M059J (cell line): Measurements from ENCODE around the gene C3orf20. TPM values are rescaled to one million over a fixed set of nuclear protein-coding genes. Genes with fewer than 3 reads are reported as not detected.

Experiments used
- DNase-seq: peaks from one replicate; pipeline ENCODE4 v3.0.0-alpha.2; 2012; ENCODE audit warnings: low read depth
- total RNA-seq: library from RNA; depleted of rRNA; stranded (reverse); fragments of >200 nt; shearing (Covaris generic); gene quantifications from 2 replicates; pipeline ENCODE4 v1.2.3, GENCODE V29; 2014

Gene C3orf20
- total RNA-seq, 1 experiment from 2014 or later = not detected

- DNase-seq = no peak
These were observed 84.0 kb downstream of the C3orf20 start for GRCh38 chr3:14758959-14759358.

GRCh38 chr3:14760185-14760584 lies 85.2 kb downstream of the C3orf20 start:
- no peak for DNase-seq

- no peak for DNase-seq
These were observed 86.3 kb downstream of the C3orf20 start for GRCh38 chr3:14761121-14761672.

GRCh38 chr3:14761866-14762265 lies 86.9 kb downstream of the C3orf20 start:
- DNase-seq = no peak

GRCh38 chr3:14762701-14763100 lies 87.8 kb downstream of the C3orf20 start:
- no peak for DNase-seq

GRCh38 chr3:14764331-14765059 lies 89.6 kb downstream of the C3orf20 start:
- DNase-seq = peak; percentile 2

- no peak for DNase-seq
These were observed 90.1 kb downstream of the C3orf20 start for GRCh38 chr3:14765060-14765400.

GRCh38 chr3:14765576-14766427 lies 90.9 kb downstream of the C3orf20 start:
- DNase-seq = no peak

- no peak for DNase-seq
These were observed 91.7 kb downstream of the C3orf20 start for GRCh38 chr3:14766428-14767244.

- DNase-seq = no peak
These were observed 92.5 kb downstream of the C3orf20 start for GRCh38 chr3:14767245-14768051.

- no peak for DNase-seq
These were observed 93.3 kb downstream of the C3orf20 start for GRCh38 chr3:14768182-14768790.

- no peak for DNase-seq
These were observed 93.9 kb downstream of the C3orf20 start for GRCh38 chr3:14768881-14769280.

GRCh38 chr3:14769544-14770325 lies 94.8 kb downstream of the C3orf20 start:
- no peak for DNase-seq

- DNase-seq = no peak
These were observed 95.7 kb downstream of the C3orf20 start for GRCh38 chr3:14770591-14770990.

GRCh38 chr3:14771593-14772497 lies 96.9 kb downstream of the C3orf20 start:
- no peak for DNase-seq

- no peak for DNase-seq
These were observed 97.7 kb downstream of the C3orf20 start for GRCh38 chr3:14772533-14773138.

- DNase-seq = no peak
These were observed 98.3 kb downstream of the C3orf20 start for GRCh38 chr3:14773281-14773680.

GRCh38 chr3:14773691-14774128 lies 98.8 kb downstream of the C3orf20 start:
- no peak for DNase-seq
